Endothelial cell of hepatic sinusoid (primary cell): ENCODE measurements around the gene PGA3.
"Not testable (repeated sequence)": the region's sequence is repeated elsewhere in the genome, so short reads cannot be mapped to it uniquely, and the experiment has no call there.

Experiments used
- in situ Hi-C: cut with HindIII; loops from 2 replicates; pipeline ENCODE4 v1.10.0; 2017; ENCODE audit warnings: low sequenced_read_pairs

PGA3 gene

GRCh38 chr11:61202950-61203746, at the start of gene PGA3:
PGA3 (plus strand) TSS chr11:61203515; CDS start chr11:61203565, 50 bp downstream.
- in situ Hi-C loops, result not testable (repeated sequence)

- in situ Hi-C loops, result no loop called here
Observed at GRCh38 chr11:61153593-61154095, 49.7 kb upstream of the PGA3 start.

- in situ Hi-C loops, result no loop called here
Observed at GRCh38 chr11:61154528-61154927, 48.8 kb upstream of the PGA3 start.

- in situ Hi-C loops, result no loop called here
Observed at GRCh38 chr11:61155312-61155711, 48.0 kb upstream of the PGA3 start.

- in situ Hi-C loops, result no loop called here
Observed at GRCh38 chr11:61155741-61156140, 47.6 kb upstream of the PGA3 start.

GRCh38 chr11:61157743-61158142, 45.6 kb upstream of the PGA3 start:
- in situ Hi-C loops, result no loop called here

GRCh38 chr11:61158691-61159381, 44.5 kb upstream of the PGA3 start:
- in situ Hi-C loops, result no loop called here

- in situ Hi-C loops, result no loop called here
Observed at GRCh38 chr11:61160487-61161189, 42.7 kb upstream of the PGA3 start.

GRCh38 chr11:61161190-61162091, 41.9 kb upstream of the PGA3 start, which contains the start of gene VPS37C:
VPS37C (minus strand) TSS chr11:61161426; CDS start chr11:61138829, 22,597 bp downstream.
- in situ Hi-C loops, result no loop called here

GRCh38 chr11:61162092-61162941, 41.0 kb upstream of the PGA3 start:
- in situ Hi-C loops, result no loop called here

GRCh38 chr11:61163021-61163420, 40.3 kb upstream of the PGA3 start:
- in situ Hi-C loops, result no loop called here

- in situ Hi-C loops, result no loop called here
Observed at GRCh38 chr11:61163714-61164605, 39.4 kb upstream of the PGA3 start.

GRCh38 chr11:61164606-61165424, 38.5 kb upstream of the PGA3 start:
- in situ Hi-C loops, result no loop called here

GRCh38 chr11:61165785-61166184, 37.5 kb upstream of the PGA3 start:
- in situ Hi-C loops, result not testable (repeated sequence)

- in situ Hi-C loops, result not testable (repeated sequence)
Observed at GRCh38 chr11:61166331-61166730, 37.0 kb upstream of the PGA3 start.

GRCh38 chr11:61168042-61168688, 35.1 kb upstream of the PGA3 start:
- in situ Hi-C loops, result no loop called here

GRCh38 chr11:61168800-61169199, 34.5 kb upstream of the PGA3 start:
- in situ Hi-C loops, result no loop called here
